Activated naive CD8-positive, alpha-beta T cell treated with anti-CD3 and anti-CD28 coated beads, Interleukin-2, amount 50 U/mL, for 24 hours (primary cell): ENCODE results near the gene PASK.
A peak's percentile ranks its signal among the peaks of the same experiment; 100 is the strongest.

Experiments
- ATAC-seq: fragments of 150-1000 bp; cut with Tn5 transposase; one replicate; pipeline ENCODE4 v1.10.0; 2021
- DNase-seq: peaks from one replicate; pipeline ENCODE4 v3.0.0; 2021
- H3K27ac Mint-ChIP-seq: one replicate; pipeline ENCODE4 v1.8.0; 2021; ENCODE audit warnings: mild to moderate bottlenecking, mixed read lengths
- H3K27me3 Mint-ChIP-seq: one replicate; pipeline ENCODE4 v1.8.0; 2021; ENCODE audit warnings: mixed read lengths
- H3K36me3 Mint-ChIP-seq: one replicate; pipeline ENCODE4 v1.8.0; 2021; ENCODE audit warnings: low read depth, mixed read lengths
- H3K4me1 Mint-ChIP-seq: one replicate; pipeline ENCODE4 v1.8.0; 2021; ENCODE audit warnings: mixed read lengths
- H3K4me3 Mint-ChIP-seq: one replicate; pipeline ENCODE4 v1.8.0; 2021; ENCODE audit warnings: mild to moderate bottlenecking, moderate library complexity, mixed read lengths
- H3K9me3 Mint-ChIP-seq: one replicate; pipeline ENCODE4 v1.8.0; 2021; ENCODE audit warnings: mixed read lengths

Gene PASK

GRCh38 chr2:241160318-241160717 lies 11.0 kb upstream of the PASK start:
- Mint-ChIP-seq H3K9me3 (no peaks in the 10 kb centered on the region), H3K27me3 (no peaks in the 10 kb centered on the region), H3K27ac (peak overlapping the region; percentile 16)

GRCh38 chr2:241159116-241159515 lies 9.8 kb upstream of the PASK start:
- H3K4me3 Mint-ChIP-seq, result no peak overlapping the region
- H3K36me3 Mint-ChIP-seq, result peaks cover 22% of the 10 kb centered on the region
- DNase-seq (no peak), ATAC-seq (no peak)
- no peak overlapping the region for H3K27ac Mint-ChIP-seq
- peaks cover 16% of the 10 kb centered on the region for H3K4me1 Mint-ChIP-seq
- H3K27me3 Mint-ChIP-seq, result no peaks in the 10 kb centered on the region
- H3K9me3 Mint-ChIP-seq, result no peaks in the 10 kb centered on the region

More at GRCh38 chr2:241160318-241160717, 11.0 kb upstream of the PASK start:
- no peak for DNase-seq
- Mint-ChIP-seq H3K4me1 (peaks cover 7% of the 10 kb centered on the region), H3K4me3 (no peak overlapping the region), H3K36me3 (peaks cover 21% of the 10 kb centered on the region)
- no peak for ATAC-seq

- Mint-ChIP-seq H3K27ac (no peak overlapping the region), H3K4me1 (peaks cover 16% of the 10 kb centered on the region), H3K9me3 (no peaks in the 10 kb centered on the region), H3K27me3 (no peaks in the 10 kb centered on the region), H3K36me3 (peaks cover 21% of the 10 kb centered on the region), H3K4me3 (no peak overlapping the region)
- ATAC-seq, result no peak
- DNase-seq, result no peak
These were observed 9.3 kb upstream of the PASK start for GRCh38 chr2:241158546-241158900.

- ATAC-seq, result no peak
- DNase-seq, result no peak
- H3K4me3 Mint-ChIP-seq, result no peak overlapping the region
- H3K4me1 Mint-ChIP-seq, result peaks cover 21% of the 10 kb centered on the region
- no peaks in the 10 kb centered on the region for H3K9me3 Mint-ChIP-seq
- peaks cover 24% of the 10 kb centered on the region for H3K36me3 Mint-ChIP-seq
- H3K27me3 Mint-ChIP-seq, result no peaks in the 10 kb centered on the region
- no peak overlapping the region for H3K27ac Mint-ChIP-seq
These were observed 8.7 kb upstream of the PASK start for GRCh38 chr2:241157841-241158545.

GRCh38 chr2:241156971-241157441 lies 7.7 kb upstream of the PASK start:
- no peaks in the 10 kb centered on the region for H3K9me3 Mint-ChIP-seq
- no peak for ATAC-seq
- peaks cover 19% of the 10 kb centered on the region for H3K36me3 Mint-ChIP-seq
- no peak for DNase-seq
- H3K4me1 Mint-ChIP-seq, result peaks cover 28% of the 10 kb centered on the region
- no peak overlapping the region for H3K27ac Mint-ChIP-seq
- H3K27me3 Mint-ChIP-seq, result no peaks in the 10 kb centered on the region
- H3K4me3 Mint-ChIP-seq, result no peak overlapping the region

GRCh38 chr2:241155936-241156335 lies 6.7 kb upstream of the PASK start:
- DNase-seq, result no peak
- H3K36me3 Mint-ChIP-seq, result peaks cover 15% of the 10 kb centered on the region

GRCh38 chr2:241154915-241155314 lies 5.6 kb upstream of the PASK start:
- H3K36me3 Mint-ChIP-seq, result peaks cover 17% of the 10 kb centered on the region

More at GRCh38 chr2:241155936-241156335, 6.7 kb upstream of the PASK start:
- Mint-ChIP-seq H3K27me3 (no peaks in the 10 kb centered on the region), H3K4me1 (peaks cover 38% of the 10 kb centered on the region), H3K27ac (no peak overlapping the region), H3K9me3 (no peaks in the 10 kb centered on the region), H3K4me3 (no peak overlapping the region)
- no peak for ATAC-seq

GRCh38 chr2:241153616-241154015 lies 4.3 kb upstream of the PASK start:
- Mint-ChIP-seq H3K27ac (peak overlapping the region; percentile 78), H3K4me1 (peaks cover 46% of the 10 kb centered on the region), H3K36me3 (peaks cover 17% of the 10 kb centered on the region), H3K4me3 (no peak overlapping the region), H3K9me3 (no peaks in the 10 kb centered on the region), H3K27me3 (no peaks in the 10 kb centered on the region)
- ATAC-seq (no peak), DNase-seq (no peak)

More at GRCh38 chr2:241154915-241155314, 5.6 kb upstream of the PASK start:
- H3K4me1 Mint-ChIP-seq, result peaks cover 46% of the 10 kb centered on the region
- H3K4me3 Mint-ChIP-seq, result no peak overlapping the region
- ATAC-seq, result peak; percentile 15
- peak overlapping the region; percentile 59 for H3K27ac Mint-ChIP-seq
- H3K9me3 Mint-ChIP-seq, result no peaks in the 10 kb centered on the region
- H3K27me3 Mint-ChIP-seq, result no peaks in the 10 kb centered on the region
- peak; percentile 19 for DNase-seq

DNA sequence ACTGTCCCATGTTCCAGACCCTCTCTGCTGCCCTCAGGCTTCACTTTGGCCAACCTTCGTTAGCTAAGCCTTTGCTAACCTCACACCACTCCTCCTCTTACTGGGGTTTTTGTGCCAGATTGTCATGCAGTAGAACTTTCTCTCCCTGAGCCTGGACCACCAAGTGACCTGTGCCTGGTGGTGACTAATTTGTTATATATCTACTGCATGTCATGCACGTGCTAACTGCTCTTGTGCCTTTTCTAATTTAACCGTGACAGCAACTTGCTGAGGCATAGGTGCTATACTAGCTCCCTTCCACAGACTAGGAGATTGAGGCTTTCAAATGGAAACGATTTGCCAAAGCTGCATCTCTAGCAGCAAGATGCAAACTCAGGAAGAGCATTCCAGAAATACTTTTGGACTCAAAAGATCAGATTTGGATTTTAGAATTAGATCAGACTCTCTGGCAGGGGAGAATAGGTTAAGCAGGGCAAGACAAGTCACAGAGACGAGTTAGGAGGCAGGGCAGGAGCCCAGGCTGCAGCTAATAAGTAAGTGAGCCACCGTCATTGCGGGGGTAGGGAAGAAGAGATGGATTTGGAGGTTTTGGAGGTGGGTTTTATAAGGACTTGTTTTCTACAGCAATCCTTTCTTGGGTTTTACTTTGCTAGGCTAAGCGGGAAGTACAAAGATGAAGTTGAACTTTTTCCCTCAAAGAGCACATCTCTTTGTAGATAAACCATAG lies 2.8 kb upstream of the PASK start:
- DNase-seq (no peak), ATAC-seq (no peak)
- peaks cover 57% of the 10 kb centered on the region for H3K4me1 Mint-ChIP-seq
- peak overlapping the region; percentile 97 for H3K4me3 Mint-ChIP-seq
- peak overlapping the region; percentile 26 for H3K27ac Mint-ChIP-seq
- H3K27me3 Mint-ChIP-seq, result no peaks in the 10 kb centered on the region
- peaks cover 15% of the 10 kb centered on the region for H3K36me3 Mint-ChIP-seq
- no peaks in the 10 kb centered on the region for H3K9me3 Mint-ChIP-seq

DNA sequence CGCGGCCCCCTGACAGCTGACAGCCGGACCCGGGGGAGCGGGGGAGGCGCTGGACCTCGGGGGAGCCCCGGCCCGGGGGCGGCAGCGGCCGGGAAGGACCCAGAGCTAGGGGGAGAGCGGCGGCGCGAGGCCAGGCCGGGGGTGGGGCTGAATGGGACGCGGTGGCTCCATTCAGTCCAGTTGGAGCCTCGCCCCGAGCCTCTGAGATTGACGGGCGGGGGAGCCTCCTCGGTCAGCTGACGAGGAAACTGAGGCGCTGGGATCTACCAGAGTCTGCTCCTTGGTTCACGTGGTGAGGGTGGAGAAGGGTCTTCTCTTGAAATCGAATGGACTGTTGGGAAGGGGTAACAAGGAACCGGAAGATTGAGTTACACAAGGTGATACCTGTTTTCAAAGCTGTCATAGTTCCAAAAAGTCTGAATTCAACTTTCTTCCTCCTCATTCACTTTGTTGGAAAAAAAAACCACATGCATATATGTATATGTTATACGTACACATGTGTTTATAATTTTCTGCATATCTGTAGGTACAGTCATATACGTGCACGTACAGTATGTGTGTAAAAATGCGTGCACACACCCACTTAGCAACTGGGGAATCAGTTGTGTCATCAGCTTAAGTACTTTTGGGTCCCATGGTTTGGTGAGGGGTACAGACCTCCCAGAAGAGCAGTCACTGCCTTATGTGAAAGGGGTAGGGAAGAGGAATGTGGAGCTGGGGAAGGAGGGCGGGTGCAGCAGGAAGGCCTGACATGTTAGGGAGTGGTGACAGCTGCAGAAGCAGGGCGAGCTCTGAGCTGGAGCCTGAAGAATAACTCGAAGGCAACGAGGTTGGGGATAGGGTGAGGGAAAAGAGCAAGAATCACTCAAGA lies 1.6 kb upstream of the PASK start:
- Mint-ChIP-seq H3K9me3 (no peaks in the 10 kb centered on the region), H3K27me3 (no peaks in the 10 kb centered on the region), H3K4me1 (peaks cover 61% of the 10 kb centered on the region), H3K36me3 (peaks cover 12% of the 10 kb centered on the region), H3K27ac (peak overlapping the region; percentile 95), H3K4me3 (peak overlapping the region; percentile 97)
- ATAC-seq (peak; percentile 3), DNase-seq (no peak)

- peak within 1 kb of the TSS; percentile 95 for H3K27ac Mint-ChIP-seq
- ATAC-seq (peak; percentile 79), DNase-seq (peak; percentile 94)
- no peaks in the 10 kb centered on the region for H3K27me3 Mint-ChIP-seq
- H3K9me3 Mint-ChIP-seq, result no peaks in the 10 kb centered on the region
- peaks cover 12% of the 10 kb centered on the region for H3K36me3 Mint-ChIP-seq
- peak within 1 kb of the TSS; percentile 97 for H3K4me3 Mint-ChIP-seq
- peaks cover 59% of the 10 kb centered on the region for H3K4me1 Mint-ChIP-seq
These were observed 820 bp upstream of the PASK start, which contains the start of gene PPP1R7 for GRCh38 chr2:241149925-241150659. TSS of gene PPP1R7 (plus strand) at chr2:241150467. CDS start at chr2:241150496, 29 bp downstream.

DNA sequence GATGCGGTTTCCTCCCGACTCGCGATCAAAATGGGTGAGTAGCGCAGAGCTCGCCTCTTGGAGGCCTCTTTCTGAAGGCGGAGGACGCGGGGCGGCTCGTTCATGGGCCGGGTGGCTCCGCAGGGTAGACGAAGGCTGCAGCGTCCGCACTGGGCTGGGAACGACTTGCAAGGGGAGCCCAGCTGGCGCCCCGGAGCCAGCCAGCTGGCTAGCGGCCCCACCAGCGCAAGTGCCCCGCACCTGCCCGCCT lies 328 bp upstream of the PASK start:
- ATAC-seq (peak; percentile 17), DNase-seq (no peak)
- peaks cover 55% of the 10 kb centered on the region for H3K4me1 Mint-ChIP-seq
- H3K9me3 Mint-ChIP-seq, result no peaks in the 10 kb centered on the region
- peak overlapping the region; percentile 97 for H3K4me3 Mint-ChIP-seq
- peak overlapping the region; percentile 79 for H3K27ac Mint-ChIP-seq
- no peaks in the 10 kb centered on the region for H3K27me3 Mint-ChIP-seq
- H3K36me3 Mint-ChIP-seq, result peaks cover 7% of the 10 kb centered on the region

DNA sequence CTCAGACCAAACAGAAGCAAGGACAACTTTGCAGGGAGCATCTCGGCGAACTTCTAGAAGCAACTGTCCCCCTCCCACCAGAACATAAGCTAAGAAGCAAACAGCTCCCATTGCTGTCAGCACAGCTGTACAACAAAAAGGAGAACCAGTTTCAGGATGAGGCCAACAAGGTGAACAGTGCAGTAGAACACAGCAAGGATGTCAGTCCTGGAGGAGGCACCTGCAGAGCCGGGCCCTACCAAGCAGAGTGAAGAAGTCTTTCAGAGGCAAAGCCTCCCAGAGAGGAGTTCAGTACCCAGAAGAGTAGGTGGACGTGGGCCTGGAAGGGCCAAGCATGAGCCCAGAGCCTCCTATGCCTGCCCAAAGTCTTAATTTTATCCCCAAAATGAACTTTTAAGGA lies 1.0 kb downstream of the PASK start:
- Mint-ChIP-seq H3K36me3 (peaks cover 2% of the 10 kb centered on the region), H3K27me3 (no peaks in the 10 kb centered on the region), H3K4me3 (peak overlapping the region; percentile 97), H3K9me3 (no peaks in the 10 kb centered on the region), H3K4me1 (peaks cover 45% of the 10 kb centered on the region), H3K27ac (peak overlapping the region; percentile 44)
- no peak for DNase-seq
- ATAC-seq, result no peak

GRCh38 chr2:241147336-241147735 lies 1.9 kb downstream of the PASK start:
- Mint-ChIP-seq H3K27me3 (no peaks in the 10 kb centered on the region), H3K27ac (no peak overlapping the region), H3K9me3 (no peaks in the 10 kb centered on the region), H3K4me1 (peaks cover 39% of the 10 kb centered on the region), H3K36me3 (peaks cover 2% of the 10 kb centered on the region), H3K4me3 (peak overlapping the region; percentile 97)
- DNase-seq (no peak), ATAC-seq (no peak)
